Left renal cortex interstitium (tissue), 4 donors: Measurements from ENCODE around the gene FNDC3B. TPM values are rescaled to one million over a fixed set of nuclear protein-coding genes. Genes with fewer than 3 reads are reported as not detected.

Source experiments
- DNase-seq, 4 donors: peaks; one replicate each; pipeline ENCODE4 v3.0.0-alpha.2; 2013; ENCODE audit warnings: low read depth in 4 of 4, low spot score in 2 of 4, missing footprints in 1 of 4
- polyA plus RNA-seq, 4 donors: library from polyadenylated mRNA; unstranded; fragments of 120-200 nt; gene quantifications; one replicate each; pipeline ENCODE4 v1.2.1, GENCODE V29; 2013; ENCODE audit not compliant: insufficient read length in 4 of 4

The FNDC3B gene
- polyA plus RNA-seq, 4 donors = 53.6 to 63.8 (median 59.8) TPM

- DNase-seq = no peak
Measured at GRCh38 chr3:172163320-172163719, 123.9 kb downstream of the FNDC3B start.

GRCh38 chr3:172164620-172165362 lies 125.4 kb downstream of the FNDC3B start:
- no peak for DNase-seq

- no peak for DNase-seq
Measured at GRCh38 chr3:172166261-172166660, 126.9 kb downstream of the FNDC3B start.

GRCh38 chr3:172166890-172167289 lies 127.5 kb downstream of the FNDC3B start:
- DNase-seq = no peak

GRCh38 chr3:172167892-172168648 lies 128.7 kb downstream of the FNDC3B start:
- DNase-seq = no peak

GRCh38 chr3:172170073-172170709 lies 130.8 kb downstream of the FNDC3B start:
- DNase-seq = no peak

GRCh38 chr3:172170841-172171240 lies 131.5 kb downstream of the FNDC3B start:
- DNase-seq = no peak

GRCh38 chr3:172171396-172172075 lies 132.2 kb downstream of the FNDC3B start:
- DNase-seq = no peak

GRCh38 chr3:172173316-172174254 lies 134.2 kb downstream of the FNDC3B start:
- DNase-seq = no peak

GRCh38 chr3:172174513-172175253 lies 135.3 kb downstream of the FNDC3B start:
- DNase-seq = no peak

GRCh38 chr3:172175254-172175599 lies 135.8 kb downstream of the FNDC3B start:
- DNase-seq = no peak

- DNase-seq = no peak
Measured at GRCh38 chr3:172176061-172176770, 136.8 kb downstream of the FNDC3B start.

- no peak for DNase-seq
Measured at GRCh38 chr3:172177046-172177445, 137.7 kb downstream of the FNDC3B start.

- no peak for DNase-seq
Measured at GRCh38 chr3:172177803-172178316, 138.5 kb downstream of the FNDC3B start.

- no peak for DNase-seq
Measured at GRCh38 chr3:172179680-172180399, 140.5 kb downstream of the FNDC3B start.

GRCh38 chr3:172180473-172180872 lies 141.1 kb downstream of the FNDC3B start:
- DNase-seq = no peak

- no peak for DNase-seq
Measured at GRCh38 chr3:172181932-172182586, 142.7 kb downstream of the FNDC3B start.
